H9 (cell line): ENCODE data around the gene TOR4A. TPM values are rescaled to one million over a fixed set of nuclear protein-coding genes. Genes with fewer than 3 reads are reported as not detected.

Experiments
- DNase-seq: peaks from one replicate; pipeline ENCODE4 v3.0.0-alpha.2; 2017
- H2AFZ ChIP-seq: one replicate; pipeline ENCODE4 v1.6.1; 2013; ENCODE audit warnings: mild to moderate bottlenecking, low read length, control low read depth, moderate library complexity
- H2AK5ac ChIP-seq: 2 replicates; pipeline ENCODE4 v1.6.1; 2013; ENCODE audit warnings: low read length, control low read depth, mixed read lengths; ENCODE audit not compliant: insufficient read length
- H2BK120ac ChIP-seq: one replicate; pipeline ENCODE4 v1.6.1; 2013; ENCODE audit warnings: low read depth, mild to moderate bottlenecking, low read length, control low read depth, inconsistent platforms; ENCODE audit not compliant: poor library complexity, severe bottlenecking
- H2BK12ac ChIP-seq: 2 replicates; pipeline ENCODE4 v1.6.1; 2013; ENCODE audit warnings: low read length, control low read depth, mixed read lengths, low read depth; ENCODE audit not compliant: insufficient read length
- H2BK15ac ChIP-seq: 2 replicates; pipeline ENCODE4 v1.6.1; 2013; ENCODE audit warnings: low read depth, low read length, control low read depth
- H2BK20ac ChIP-seq: one replicate; pipeline ENCODE4 v1.6.1; 2013; ENCODE audit warnings: low read depth, mild to moderate bottlenecking, low read length, control low read depth, inconsistent platforms; ENCODE audit not compliant: poor library complexity, severe bottlenecking
- H2BK5ac ChIP-seq: 2 replicates; pipeline ENCODE4 v1.6.1; 2013; ENCODE audit warnings: low read length, control low read depth, mixed read lengths; ENCODE audit not compliant: insufficient read length
- H3K14ac ChIP-seq: 2 replicates; pipeline ENCODE4 v1.6.1; 2013; ENCODE audit warnings: low read length, control low read depth; ENCODE audit not compliant: insufficient read depth
- H3K18ac ChIP-seq: 2 replicates; pipeline ENCODE4 v1.6.1; 2013; ENCODE audit warnings: low read depth, mild to moderate bottlenecking, mixed read lengths, low read length, control low read depth; ENCODE audit not compliant: insufficient read length
- H3K23ac ChIP-seq: 2 replicates; pipeline ENCODE4 v1.6.1; 2013; ENCODE audit warnings: low read length, control low read depth, mixed read lengths, low read depth; ENCODE audit not compliant: insufficient read length
- H3K23me2 ChIP-seq: 2 replicates; pipeline ENCODE4 v1.6.1; 2013; ENCODE audit warnings: low read depth, mild to moderate bottlenecking, mixed read lengths, low read length, control low read depth; ENCODE audit not compliant: insufficient read length, poor library complexity, severe bottlenecking
- H3K27ac ChIP-seq: 2 replicates; pipeline ENCODE4 v1.5.1; 2013; ENCODE audit warnings: low read length, control low read depth, mixed read lengths, low read depth; ENCODE audit not compliant: insufficient read length
- H3K27me3 ChIP-seq: 2 replicates; pipeline ENCODE4 v1.6.1; 2013; ENCODE audit warnings: low read length, control low read depth, inconsistent platforms; ENCODE audit not compliant: insufficient read depth
- H3K4ac ChIP-seq: 2 replicates; pipeline ENCODE4 v1.6.1; 2013; ENCODE audit warnings: low read depth, mild to moderate bottlenecking, control low read depth, inconsistent platforms, low read length, moderate library complexity
- H3K4me1 ChIP-seq: 2 replicates; pipeline ENCODE4 v1.6.1; 2013; ENCODE audit warnings: low read length, control low read depth, inconsistent platforms; ENCODE audit not compliant: insufficient read depth
- H3K4me2 ChIP-seq: 2 replicates; pipeline ENCODE4 v1.6.1; 2013; ENCODE audit warnings: low read length, control low read depth, mixed read lengths; ENCODE audit not compliant: insufficient read length, insufficient read depth
- H3K56ac ChIP-seq: 2 replicates; pipeline ENCODE4 v1.6.1; 2013; ENCODE audit warnings: low read depth, mild to moderate bottlenecking, mixed read lengths, low read length, control low read depth; ENCODE audit not compliant: insufficient read length
- H3K79me1 ChIP-seq: 2 replicates; pipeline ENCODE4 v1.6.1; 2013; ENCODE audit warnings: low read depth, mild to moderate bottlenecking, moderate library complexity, low read length, control low read depth, inconsistent platforms; ENCODE audit not compliant: insufficient read depth, poor library complexity, severe bottlenecking
- H3K79me2 ChIP-seq: 2 replicates; pipeline ENCODE4 v1.6.1; 2013; ENCODE audit warnings: low read length, control low read depth, inconsistent platforms; ENCODE audit not compliant: insufficient read depth
- H3K9ac ChIP-seq: 2 replicates; pipeline ENCODE4 v1.6.1; 2013; ENCODE audit warnings: low read length, control low read depth, mixed read lengths; ENCODE audit not compliant: insufficient read length; ENCODE audit errors: extremely low read depth
- H3K9me3 ChIP-seq: one replicate; pipeline ENCODE4 v1.6.1; 2013; ENCODE audit warnings: low read depth, low read length, inconsistent platforms; ENCODE audit not compliant: control insufficient read depth
- H3T11ph ChIP-seq: one replicate; pipeline ENCODE4 v1.6.1; 2013; ENCODE audit warnings: mild to moderate bottlenecking, low read length, control low read depth, inconsistent platforms
- H4K20me1 ChIP-seq: one replicate; pipeline ENCODE4 v1.6.1; 2013; ENCODE audit not compliant: control insufficient read depth, insufficient read length, insufficient read depth
- H4K5ac ChIP-seq: 2 replicates; pipeline ENCODE4 v1.6.1; 2013; ENCODE audit warnings: low read depth, mild to moderate bottlenecking, mixed read lengths, low read length, control low read depth; ENCODE audit not compliant: insufficient read length
- H4K8ac ChIP-seq: replicated peaks from 2 replicates; pipeline ENCODE4 v1.6.1; 2013; ENCODE audit warnings: low read length, control low read depth, mixed read lengths, low read depth; ENCODE audit not compliant: insufficient read length
- H4K91ac ChIP-seq: 2 replicates; pipeline ENCODE4 v1.6.1; 2013; ENCODE audit warnings: low read depth, mild to moderate bottlenecking, moderate library complexity, mixed read lengths, low read length, control low read depth; ENCODE audit not compliant: insufficient read length
- H3K27ac Mint-ChIP-seq, 3 experiments: 2 replicates in 2 of 3; 3 replicates in 1 of 3; pipeline ENCODE4 v1.8.0; 2020 to 2021; ENCODE audit warnings: mixed read lengths in 3 of 3, mild to moderate bottlenecking in 1 of 3, moderate library complexity in 1 of 3
- H3K27me3 Mint-ChIP-seq: 2 replicates; pipeline ENCODE4 v1.8.0; 2021; ENCODE audit warnings: low read depth, mild to moderate bottlenecking, moderate library complexity, mixed read lengths
- H3K36me3 Mint-ChIP-seq, 3 experiments: 2 replicates in 2 of 3; 3 replicates in 1 of 3; pipeline ENCODE4 v1.8.0; 2020 to 2021; ENCODE audit warnings: low read depth in 3 of 3, mixed read lengths in 3 of 3; ENCODE audit not compliant: insufficient read depth in 1 of 3
- H3K4me1 Mint-ChIP-seq, 2 experiments: 2 replicates each; pipeline ENCODE4 v1.8.0; 2020; ENCODE audit warnings: mixed read lengths in 2 of 2
- H3K4me3 Mint-ChIP-seq, 2 experiments: 2 replicates in 1 of 2; 3 replicates in 1 of 2; pipeline ENCODE4 v1.8.0; 2020 to 2021; ENCODE audit warnings: mild to moderate bottlenecking in 2 of 2, mixed read lengths in 2 of 2, moderate library complexity in 1 of 2
- H3K9me3 Mint-ChIP-seq, 2 experiments: 2 replicates in 1 of 2; 3 replicates in 1 of 2; pipeline ENCODE4 v1.8.0; 2020; ENCODE audit warnings: mild to moderate bottlenecking in 2 of 2, mixed read lengths in 2 of 2, moderate library complexity in 1 of 2
- CTCF ChIP-seq: fragments of 200-600 bp; sonication (generic); conservative IDR thresholded peaks from 3 replicates; pipeline ENCODE4 v1.8.0; 2021; ENCODE audit warnings: antibody characterized with exemption, mild to moderate bottlenecking
- WGBS: extraction: QIAGEN DNeasy Blood & Tissue Kit; methylation state at CpG from one replicate; pipeline ENCODE4 v1.1.7; 2013; ENCODE audit warnings: missing lambda C conversion rate, low lambda C conversion rate, mixed read lengths; ENCODE audit not compliant: insufficient read length; ENCODE audit errors: extremely low coverage; 5-methylcytosine and 5-hydroxymethylcytosine counted together
- total RNA-seq: library from RNA; stranded (reverse); gene quantifications from 2 replicates; pipeline ENCODE4 v1.2.1, GENCODE V29; 2021

The TOR4A gene
- total RNA-seq, 1 experiment from 2014 or later = 6.2 TPM

- WGBS = no CpG with 5 or more reads among the region's 24 CpGs
- peaks cover 1% of the 10 kb centered on the region; the same call in 1 of the 2 replicates for H3K4me1 ChIP-seq
- no peak overlapping the region for H3K27ac ChIP-seq
- no peak overlapping the region for H3K56ac ChIP-seq
- Mint-ChIP-seq H3K9me3 (peaks cover 4 to 8% of the 10 kb centered on the region in 2 experiments; a peak in 3 of 5 replicates), H3K27me3 (peaks cover 7% of the 10 kb centered on the region), H3K4me1 (peaks cover 2 to 9% of the 10 kb centered on the region in 2 experiments; a peak in 1 of 4 replicates), H3K27ac (no peak overlapping the region), H3K36me3 (no peaks in the 10 kb centered on the region), H3K4me3 (no peak overlapping the region)
- H3K23me2 ChIP-seq = no peaks in the 10 kb centered on the region
- H2AK5ac ChIP-seq = no peak overlapping the region
- no peaks in the 10 kb centered on the region for H3K79me1 ChIP-seq
- peak overlapping the region; percentile 15 for H3K18ac ChIP-seq
- no peaks in the 10 kb centered on the region for H3K27me3 ChIP-seq
- no peak overlapping the region for H3K9ac ChIP-seq
- no peak overlapping the region for H3K4me2 ChIP-seq
- H3K9me3 ChIP-seq = no peaks in the 10 kb centered on the region
- H2BK120ac ChIP-seq = no peak overlapping the region
- H3T11ph ChIP-seq = no peak overlapping the region
- H4K91ac ChIP-seq = no peak overlapping the region
- no peak overlapping the region for H3K23ac ChIP-seq
- H2BK12ac ChIP-seq = no peak overlapping the region
- H4K8ac ChIP-seq = no peak overlapping the region
- H3K14ac ChIP-seq = peak overlapping the region; percentile 72
- DNase-seq = peak; percentile 58
- no peak overlapping the region for H2BK20ac ChIP-seq
- no peak overlapping the region for H2BK15ac ChIP-seq
- no peak overlapping the region for H2AFZ ChIP-seq
- H4K20me1 ChIP-seq = no peaks in the 10 kb centered on the region
- H4K5ac ChIP-seq = no peak overlapping the region
- H3K79me2 ChIP-seq = no peaks in the 10 kb centered on the region
- no peak overlapping the region for H3K4ac ChIP-seq
- no peak overlapping the region for H2BK5ac ChIP-seq
- TF ChIP-seq CTCF = no peak
Measured at GRCh38 chr9:137320555-137321384, 43.2 kb downstream of the TOR4A start.
